ENCODE results near the gene MTG2. TPM values are rescaled to one million over a fixed set of nuclear protein-coding genes. Genes with fewer than 3 reads are reported as not detected.

The MTG2 gene
- total and polyA plus RNA-seq, 4 donors: 13.0 to 28.0 (median 24.4) TPM

DNA sequence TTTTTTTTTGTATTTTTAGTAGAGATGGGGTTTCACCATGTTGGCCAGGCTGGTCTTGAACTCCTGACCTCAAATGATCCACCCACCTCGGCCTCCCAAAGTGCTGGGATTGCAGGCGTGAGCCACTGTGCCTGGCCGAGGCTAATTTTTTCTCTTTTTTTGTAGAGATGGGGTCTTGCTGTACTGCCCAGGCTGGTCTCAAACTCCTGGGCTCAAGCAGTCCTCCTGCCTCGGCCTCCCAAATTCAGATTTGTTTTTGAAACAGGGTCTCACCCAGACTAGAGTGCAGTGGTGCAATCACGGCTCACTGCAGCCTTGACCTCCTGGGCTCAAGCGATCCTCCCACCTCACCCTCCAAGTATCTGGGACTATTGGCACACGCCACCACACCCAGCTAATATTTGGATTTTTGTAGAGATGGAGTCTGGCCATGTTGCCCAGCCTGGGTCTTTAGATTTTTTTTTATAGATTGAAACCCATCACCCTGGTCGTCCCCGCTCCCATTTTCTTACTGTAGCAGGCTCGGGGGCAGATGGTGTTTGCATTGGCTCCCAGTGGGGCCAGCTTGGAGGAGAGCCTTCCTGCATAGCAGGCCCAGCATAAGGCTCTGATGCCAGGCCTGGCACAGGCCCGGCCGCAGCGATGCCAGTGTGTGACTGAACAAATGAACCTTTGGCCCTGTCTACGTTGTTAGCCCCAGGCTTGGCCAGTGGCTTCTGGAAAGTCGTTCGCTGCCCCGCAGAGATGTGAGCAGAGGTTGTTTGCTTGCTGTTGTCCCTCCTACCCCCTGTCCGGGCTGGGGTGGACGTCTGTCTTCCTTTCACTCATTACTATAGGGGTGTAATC lies 4.3 kb upstream of the MTG2 start:
- Histone ChIP-seq H3K4me1 (ENCODE audit: control insufficient read depth in 4 of 4, insufficient read depth in 4 of 4, low read length in 3 of 4) (peaks cover 3 to 41% (median 12%) of the 10 kb centered on the region in 4 donors), H3K36me3 (ENCODE audit: control insufficient read depth in 4 of 4, insufficient read depth in 3 of 4, low read depth in 1 of 4, low read length in 3 of 4) (peaks cover 0 to 14% (median 4%) of the 10 kb centered on the region in 4 donors), H3K27me3 (ENCODE audit: control insufficient read depth in 4 of 4, insufficient read depth in 4 of 4, low read length in 3 of 4) (no peaks in the 10 kb centered on the region), H3K27ac (ENCODE audit: low read depth in 1 of 2, low read length in 2 of 2) (peak overlapping the region; percentile 97 to 98), H3K9me3 (ENCODE audit: control insufficient read depth in 4 of 4, low read length in 3 of 4) (no peaks in the 10 kb centered on the region), H3K9ac (ENCODE audit: low read depth in 1 of 2, low read length in 2 of 2) (peak overlapping the region; percentile 78 to 80), H3K4me3 (ENCODE audit: low read depth in 1 of 3, low read length in 3 of 3) (peak overlapping the region in 2 of 3 donors; percentile 12 to 42)
- DNase-seq (ENCODE audit: low spot score): no peak
- TF ChIP-seq SP1 (IDR thresholded peaks at IDR 0.05) (peak; percentile 96), GABPA (IDR thresholded peaks at IDR 0.05 in 1 of 2, conservative IDR thresholded peaks at IDR 0.05 in 1 of 2) (peak in 1 of 2 donors; percentile 50), YY1 (IDR thresholded peaks at IDR 0.05) (peak; percentile 88), RXRA (IDR thresholded peaks at IDR 0.05) (peak; percentile 74 to 76), TAF1 (conservative IDR thresholded peaks at IDR 0.05) (peak; percentile 92), HNF4G (IDR thresholded peaks at IDR 0.05) (peak; percentile 69), RAD21 (IDR thresholded peaks at IDR 0.05) (peak; percentile 23 to 44), HNF4A (conservative IDR thresholded peaks at IDR 0.05) (peak; percentile 83 to 85), NR2F2 (IDR thresholded peaks at IDR 0.05) (peak; percentile 54), JUND (IDR thresholded peaks at IDR 0.05) (no peak), FOXA2 (IDR thresholded peaks at IDR 0.05) (no peak), EGR1 (IDR thresholded peaks at IDR 0.05; ENCODE audit: low read depth in 2 of 2) (no peak)
- TF ChIP-seq, protein P1, sequence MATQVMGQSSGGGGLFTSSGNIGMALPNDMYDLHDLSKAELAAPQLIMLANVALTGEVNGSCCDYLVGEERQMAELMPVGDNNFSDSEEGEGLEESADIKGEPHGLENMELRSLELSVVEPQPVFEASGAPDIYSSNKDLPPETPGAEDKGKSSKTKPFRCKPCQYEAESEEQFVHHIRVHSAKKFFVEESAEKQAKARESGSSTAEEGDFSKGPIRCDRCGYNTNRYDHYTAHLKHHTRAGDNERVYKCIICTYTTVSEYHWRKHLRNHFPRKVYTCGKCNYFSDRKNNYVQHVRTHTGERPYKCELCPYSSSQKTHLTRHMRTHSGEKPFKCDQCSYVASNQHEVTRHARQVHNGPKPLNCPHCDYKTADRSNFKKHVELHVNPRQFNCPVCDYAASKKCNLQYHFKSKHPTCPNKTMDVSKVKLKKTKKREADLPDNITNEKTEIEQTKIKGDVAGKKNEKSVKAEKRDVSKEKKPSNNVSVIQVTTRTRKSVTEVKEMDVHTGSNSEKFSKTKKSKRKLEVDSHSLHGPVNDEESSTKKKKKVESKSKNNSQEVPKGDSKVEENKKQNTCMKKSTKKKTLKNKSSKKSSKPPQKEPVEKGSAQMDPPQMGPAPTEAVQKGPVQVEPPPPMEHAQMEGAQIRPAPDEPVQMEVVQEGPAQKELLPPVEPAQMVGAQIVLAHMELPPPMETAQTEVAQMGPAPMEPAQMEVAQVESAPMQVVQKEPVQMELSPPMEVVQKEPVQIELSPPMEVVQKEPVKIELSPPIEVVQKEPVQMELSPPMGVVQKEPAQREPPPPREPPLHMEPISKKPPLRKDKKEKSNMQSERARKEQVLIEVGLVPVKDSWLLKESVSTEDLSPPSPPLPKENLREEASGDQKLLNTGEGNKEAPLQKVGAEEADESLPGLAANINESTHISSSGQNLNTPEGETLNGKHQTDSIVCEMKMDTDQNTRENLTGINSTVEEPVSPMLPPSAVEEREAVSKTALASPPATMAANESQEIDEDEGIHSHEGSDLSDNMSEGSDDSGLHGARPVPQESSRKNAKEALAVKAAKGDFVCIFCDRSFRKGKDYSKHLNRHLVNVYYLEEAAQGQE (IDR thresholded peaks at IDR 0.05): peak; percentile 93
- TF ChIP-seq, protein P2, sequence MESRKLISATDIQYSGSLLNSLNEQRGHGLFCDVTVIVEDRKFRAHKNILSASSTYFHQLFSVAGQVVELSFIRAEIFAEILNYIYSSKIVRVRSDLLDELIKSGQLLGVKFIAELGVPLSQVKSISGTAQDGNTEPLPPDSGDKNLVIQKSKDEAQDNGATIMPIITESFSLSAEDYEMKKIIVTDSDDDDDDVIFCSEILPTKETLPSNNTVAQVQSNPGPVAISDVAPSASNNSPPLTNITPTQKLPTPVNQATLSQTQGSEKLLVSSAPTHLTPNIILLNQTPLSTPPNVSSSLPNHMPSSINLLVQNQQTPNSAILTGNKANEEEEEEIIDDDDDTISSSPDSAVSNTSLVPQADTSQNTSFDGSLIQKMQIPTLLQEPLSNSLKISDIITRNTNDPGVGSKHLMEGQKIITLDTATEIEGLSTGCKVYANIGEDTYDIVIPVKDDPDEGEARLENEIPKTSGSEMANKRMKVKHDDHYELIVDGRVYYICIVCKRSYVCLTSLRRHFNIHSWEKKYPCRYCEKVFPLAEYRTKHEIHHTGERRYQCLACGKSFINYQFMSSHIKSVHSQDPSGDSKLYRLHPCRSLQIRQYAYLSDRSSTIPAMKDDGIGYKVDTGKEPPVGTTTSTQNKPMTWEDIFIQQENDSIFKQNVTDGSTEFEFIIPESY (IDR thresholded peaks at IDR 0.05): peak; percentile 57
- TF ChIP-seq, protein P3, sequence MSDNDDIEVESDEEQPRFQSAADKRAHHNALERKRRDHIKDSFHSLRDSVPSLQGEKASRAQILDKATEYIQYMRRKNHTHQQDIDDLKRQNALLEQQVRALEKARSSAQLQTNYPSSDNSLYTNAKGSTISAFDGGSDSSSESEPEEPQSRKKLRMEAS (IDR thresholded peaks at IDR 0.05): peak; percentile 70
- TF ChIP-seq, protein P4, sequence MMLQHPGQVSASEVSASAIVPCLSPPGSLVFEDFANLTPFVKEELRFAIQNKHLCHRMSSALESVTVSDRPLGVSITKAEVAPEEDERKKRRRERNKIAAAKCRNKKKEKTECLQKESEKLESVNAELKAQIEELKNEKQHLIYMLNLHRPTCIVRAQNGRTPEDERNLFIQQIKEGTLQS (IDR thresholded peaks at IDR 0.05): no peak
- WGBS: 39% methylated on average over 19 of the region's 19 CpGs

DNA sequence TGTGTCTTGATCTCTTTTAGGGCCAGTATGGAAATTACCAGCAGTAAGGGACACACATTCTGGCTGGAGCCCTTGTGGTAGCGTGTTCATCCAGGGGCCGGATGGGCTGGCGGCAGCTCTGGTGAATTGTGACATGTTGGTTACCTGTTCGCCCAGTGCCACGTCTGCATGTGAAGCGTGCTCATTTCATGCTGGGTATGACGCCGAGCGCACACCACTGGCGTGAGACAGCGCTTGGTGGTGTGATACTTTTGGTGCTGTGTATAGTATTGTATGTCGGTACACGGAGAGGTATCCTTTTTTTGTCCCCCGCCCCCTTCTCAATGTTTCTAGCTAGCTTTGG lies 3.7 kb upstream of the MTG2 start:
- H3K4me3 ChIP-seq (ENCODE audit: low read depth in 1 of 3, low read length in 3 of 3): peak overlapping the region in 2 of 3 donors; percentile 12 to 42
- H3K27me3 ChIP-seq (ENCODE audit: control insufficient read depth in 4 of 4, insufficient read depth in 4 of 4, low read length in 3 of 4): no peaks in the 10 kb centered on the region
- H3K9ac ChIP-seq (ENCODE audit: low read depth in 1 of 2, low read length in 2 of 2): peak overlapping the region; percentile 78 to 80
- peak overlapping the region; percentile 97 to 98 for H3K27ac ChIP-seq (ENCODE audit: low read depth in 1 of 2, low read length in 2 of 2)
- peaks cover 3 to 47% (median 16%) of the 10 kb centered on the region in 4 donors for H3K4me1 ChIP-seq (ENCODE audit: control insufficient read depth in 4 of 4, insufficient read depth in 4 of 4, low read length in 3 of 4)
- DNase-seq (ENCODE audit: low spot score): no peak
- peaks cover 0 to 10% (median 3%) of the 10 kb centered on the region in 4 donors for H3K36me3 ChIP-seq (ENCODE audit: control insufficient read depth in 4 of 4, insufficient read depth in 3 of 4, low read depth in 1 of 4, low read length in 3 of 4)
- 43% methylated on average over 14 of the region's 14 CpGs for WGBS
- no peaks in the 10 kb centered on the region for H3K9me3 ChIP-seq (ENCODE audit: control insufficient read depth in 4 of 4, low read length in 3 of 4)
- TF ChIP-seq, protein P3 (IDR thresholded peaks at IDR 0.05): peak; percentile 10
- TF ChIP-seq, protein P5, sequence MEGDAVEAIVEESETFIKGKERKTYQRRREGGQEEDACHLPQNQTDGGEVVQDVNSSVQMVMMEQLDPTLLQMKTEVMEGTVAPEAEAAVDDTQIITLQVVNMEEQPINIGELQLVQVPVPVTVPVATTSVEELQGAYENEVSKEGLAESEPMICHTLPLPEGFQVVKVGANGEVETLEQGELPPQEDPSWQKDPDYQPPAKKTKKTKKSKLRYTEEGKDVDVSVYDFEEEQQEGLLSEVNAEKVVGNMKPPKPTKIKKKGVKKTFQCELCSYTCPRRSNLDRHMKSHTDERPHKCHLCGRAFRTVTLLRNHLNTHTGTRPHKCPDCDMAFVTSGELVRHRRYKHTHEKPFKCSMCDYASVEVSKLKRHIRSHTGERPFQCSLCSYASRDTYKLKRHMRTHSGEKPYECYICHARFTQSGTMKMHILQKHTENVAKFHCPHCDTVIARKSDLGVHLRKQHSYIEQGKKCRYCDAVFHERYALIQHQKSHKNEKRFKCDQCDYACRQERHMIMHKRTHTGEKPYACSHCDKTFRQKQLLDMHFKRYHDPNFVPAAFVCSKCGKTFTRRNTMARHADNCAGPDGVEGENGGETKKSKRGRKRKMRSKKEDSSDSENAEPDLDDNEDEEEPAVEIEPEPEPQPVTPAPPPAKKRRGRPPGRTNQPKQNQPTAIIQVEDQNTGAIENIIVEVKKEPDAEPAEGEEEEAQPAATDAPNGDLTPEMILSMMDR (IDR thresholded peaks at IDR 0.05; ENCODE audit: low read depth, low read length, missing input control): no peak
- TF ChIP-seq HNF4A (conservative IDR thresholded peaks at IDR 0.05) (no peak), FOXA1 (IDR thresholded peaks at IDR 0.05) (peak; percentile 36), JUND (IDR thresholded peaks at IDR 0.05) (no peak), HNF4G (IDR thresholded peaks at IDR 0.05) (no peak), RXRA (IDR thresholded peaks at IDR 0.05) (no peak), RAD21 (IDR thresholded peaks at IDR 0.05) (no peak), YY1 (IDR thresholded peaks at IDR 0.05) (no peak), FOXA2 (IDR thresholded peaks at IDR 0.05) (no peak), EGR1 (IDR thresholded peaks at IDR 0.05; ENCODE audit: low read depth in 2 of 2) (no peak)
- TF ChIP-seq, protein P4 (IDR thresholded peaks at IDR 0.05): no peak

Data from liver (tissue), 9 donors.